ENCODE results near the gene SMARCA2.
"Not testable (repeated sequence)": the region's sequence is repeated elsewhere in the genome, so short reads cannot be mapped to it uniquely, and the experiment has no call there.

The SMARCA2 gene

GRCh38 chr9:2138646-2139045 lies 123.5 kb downstream of the SMARCA2 start:
- no peak for DNase-seq (ENCODE audit: low spot score)

- DNase-seq (ENCODE audit: low spot score): no peak
These were observed 125.6 kb downstream of the SMARCA2 start for GRCh38 chr9:2140600-2141223.

GRCh38 chr9:2142212-2142611 lies 127.1 kb downstream of the SMARCA2 start:
- DNase-seq (ENCODE audit: low spot score): no peak

GRCh38 chr9:2144619-2145018 lies 129.5 kb downstream of the SMARCA2 start:
- no peak for DNase-seq (ENCODE audit: low spot score)

- no peak for DNase-seq (ENCODE audit: low spot score)
These were observed 130.6 kb downstream of the SMARCA2 start for GRCh38 chr9:2145746-2146145.

- not testable (repeated sequence) for DNase-seq (ENCODE audit: low spot score)
These were observed 131.6 kb downstream of the SMARCA2 start for GRCh38 chr9:2146700-2147099.

GRCh38 chr9:2150338-2150737 lies 135.2 kb downstream of the SMARCA2 start:
- DNase-seq (ENCODE audit: low spot score): no peak

- no peak for DNase-seq (ENCODE audit: low spot score)
These were observed 136.0 kb downstream of the SMARCA2 start for GRCh38 chr9:2151171-2151570.

GRCh38 chr9:2152966-2153629 lies 138.0 kb downstream of the SMARCA2 start:
- DNase-seq (ENCODE audit: low spot score): no peak

- no peak for DNase-seq (ENCODE audit: low spot score)
These were observed 138.6 kb downstream of the SMARCA2 start for GRCh38 chr9:2153630-2154217.

- DNase-seq (ENCODE audit: low spot score): no peak
These were observed 139.6 kb downstream of the SMARCA2 start for GRCh38 chr9:2154731-2155130.

- no peak for DNase-seq (ENCODE audit: low spot score)
These were observed 140.8 kb downstream of the SMARCA2 start for GRCh38 chr9:2155966-2156365.

GRCh38 chr9:2157277-2158110 lies 142.3 kb downstream of the SMARCA2 start:
- no peak for DNase-seq (ENCODE audit: low spot score)

- no peak for DNase-seq (ENCODE audit: low spot score)
These were observed 143.0 kb downstream of the SMARCA2 start for GRCh38 chr9:2158111-2158610.

GRCh38 chr9:2158766-2159430 lies 143.8 kb downstream of the SMARCA2 start:
- no peak for DNase-seq (ENCODE audit: low spot score)

- DNase-seq (ENCODE audit: low spot score): peak; percentile 2
These were observed 144.6 kb downstream of the SMARCA2 start for GRCh38 chr9:2159521-2160454.

GRCh38 chr9:2161661-2162060 lies 146.5 kb downstream of the SMARCA2 start:
- no peak for DNase-seq (ENCODE audit: low spot score)

- DNase-seq (ENCODE audit: low spot score): no peak
These were observed 148.2 kb downstream of the SMARCA2 start for GRCh38 chr9:2163231-2163885.

- no peak for DNase-seq (ENCODE audit: low spot score)
These were observed 149.1 kb downstream of the SMARCA2 start for GRCh38 chr9:2164268-2164667.

- DNase-seq (ENCODE audit: low spot score): no peak
These were observed 151.1 kb downstream of the SMARCA2 start for GRCh38 chr9:2166203-2166602.
